Glomerular visceral epithelial cell (primary cell): ENCODE measurements around the gene MCM5.
"Not testable (repeated sequence)": the region's sequence is repeated elsewhere in the genome, so short reads cannot be mapped to it uniquely, and the experiment has no call there.

Source experiments
- DNase-seq: peaks from one replicate; pipeline ENCODE4 v3.0.0-alpha.2; 2016; ENCODE audit errors: extremely low spot score

MCM5 gene

DNA sequence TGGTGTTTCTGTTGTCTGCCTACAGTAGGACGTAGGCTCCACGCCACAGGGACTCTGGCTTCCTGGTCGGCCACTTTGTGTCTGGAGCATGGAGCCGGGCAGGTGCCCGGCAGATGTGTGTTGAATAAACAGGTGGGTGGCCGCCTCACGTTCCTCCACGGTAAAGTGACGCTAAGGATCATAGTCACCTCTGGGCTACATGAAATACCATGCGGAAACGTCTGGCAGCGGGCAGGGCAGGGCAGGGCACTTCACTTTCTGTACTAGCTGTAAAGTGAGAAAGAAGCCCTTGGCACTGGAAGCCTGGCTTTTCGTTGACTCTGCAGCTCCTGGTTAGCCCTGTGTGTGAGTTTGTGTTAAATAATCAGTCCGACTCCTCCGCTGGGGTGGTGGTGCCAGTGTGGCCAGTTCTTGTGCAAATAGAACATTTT lies 52.4 kb downstream of the MCM5 start:
- DNase-seq: no peak

DNA sequence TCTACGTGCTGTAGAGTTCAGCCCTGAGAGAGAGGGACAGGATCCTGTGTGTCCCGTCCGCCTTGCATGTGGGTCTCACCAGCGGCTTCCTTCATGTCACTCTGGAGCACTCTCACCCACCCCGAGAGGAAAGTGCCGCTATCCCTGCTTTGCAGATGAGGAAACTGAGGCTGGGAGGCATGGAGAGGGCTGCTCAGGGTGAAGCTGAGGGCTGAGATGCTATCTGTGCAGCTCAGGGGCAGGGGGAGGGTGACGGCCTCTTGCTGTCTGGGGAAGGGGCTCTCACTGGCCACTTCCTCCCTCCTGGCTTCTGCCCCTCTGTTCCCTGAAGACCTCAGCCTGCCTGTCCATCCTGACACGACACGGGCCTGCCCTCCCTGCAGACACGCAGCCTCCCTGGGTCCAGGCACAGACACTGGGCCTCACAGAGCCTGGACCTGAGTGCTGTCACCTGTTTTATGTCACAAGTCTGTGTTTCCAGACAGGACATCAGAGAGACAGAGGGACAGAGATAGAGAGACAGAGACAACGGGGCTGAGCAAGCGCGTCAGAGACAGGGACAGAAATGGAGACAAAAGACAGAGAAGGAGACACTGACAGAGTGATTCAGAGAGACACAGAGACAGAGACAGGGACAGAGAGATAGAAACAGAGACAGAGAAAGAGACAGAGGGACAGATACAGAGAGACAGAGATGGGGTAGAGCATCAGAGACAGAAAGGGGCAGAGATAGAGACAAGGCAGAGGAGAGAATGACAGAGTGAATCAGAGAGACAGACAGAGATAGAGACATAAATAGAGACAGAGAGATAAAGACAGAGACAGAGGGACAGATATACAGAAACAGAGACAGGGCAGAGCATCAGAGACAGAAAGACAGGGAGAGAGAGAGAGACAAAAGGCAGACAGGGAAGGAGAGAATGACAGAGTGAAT lies 53.1 kb downstream of the MCM5 start:
- DNase-seq: no peak

DNA sequence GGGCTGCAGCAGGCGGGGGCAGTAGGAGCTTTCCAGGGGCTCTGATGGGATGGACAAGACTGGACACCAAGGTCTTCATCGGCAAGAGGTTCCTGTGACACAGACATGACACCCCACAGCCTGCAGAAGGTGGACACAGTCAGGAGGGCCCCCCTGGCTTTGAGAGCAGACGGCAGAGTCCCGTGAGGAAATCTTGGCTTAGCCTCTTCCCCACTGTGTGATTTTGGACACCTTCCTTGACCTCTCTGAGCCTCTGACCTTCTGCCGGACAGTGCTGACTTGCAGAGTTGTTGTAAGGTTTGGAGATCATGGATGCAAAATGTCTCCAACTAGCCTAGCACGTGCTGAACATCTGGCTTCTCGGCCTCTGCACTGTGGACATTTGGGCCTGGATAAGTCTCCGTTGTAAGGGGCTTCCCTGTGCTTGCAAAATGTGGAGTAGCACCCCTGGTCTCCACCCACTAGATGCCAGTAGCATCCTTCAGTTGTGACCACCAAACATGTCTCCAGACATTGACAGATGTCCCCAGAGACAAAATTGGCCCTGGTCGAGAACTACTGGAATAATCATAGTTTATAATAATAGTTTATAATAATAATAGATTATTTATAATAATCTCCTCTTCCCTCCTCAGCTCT lies 54.6 kb downstream of the MCM5 start:
- DNase-seq: no peak

GRCh38 chr22:35455529-35455928 lies 55.6 kb downstream of the MCM5 start:
- DNase-seq: no peak

GRCh38 chr22:35456757-35457156 lies 56.8 kb downstream of the MCM5 start:
- no peak for DNase-seq

DNA sequence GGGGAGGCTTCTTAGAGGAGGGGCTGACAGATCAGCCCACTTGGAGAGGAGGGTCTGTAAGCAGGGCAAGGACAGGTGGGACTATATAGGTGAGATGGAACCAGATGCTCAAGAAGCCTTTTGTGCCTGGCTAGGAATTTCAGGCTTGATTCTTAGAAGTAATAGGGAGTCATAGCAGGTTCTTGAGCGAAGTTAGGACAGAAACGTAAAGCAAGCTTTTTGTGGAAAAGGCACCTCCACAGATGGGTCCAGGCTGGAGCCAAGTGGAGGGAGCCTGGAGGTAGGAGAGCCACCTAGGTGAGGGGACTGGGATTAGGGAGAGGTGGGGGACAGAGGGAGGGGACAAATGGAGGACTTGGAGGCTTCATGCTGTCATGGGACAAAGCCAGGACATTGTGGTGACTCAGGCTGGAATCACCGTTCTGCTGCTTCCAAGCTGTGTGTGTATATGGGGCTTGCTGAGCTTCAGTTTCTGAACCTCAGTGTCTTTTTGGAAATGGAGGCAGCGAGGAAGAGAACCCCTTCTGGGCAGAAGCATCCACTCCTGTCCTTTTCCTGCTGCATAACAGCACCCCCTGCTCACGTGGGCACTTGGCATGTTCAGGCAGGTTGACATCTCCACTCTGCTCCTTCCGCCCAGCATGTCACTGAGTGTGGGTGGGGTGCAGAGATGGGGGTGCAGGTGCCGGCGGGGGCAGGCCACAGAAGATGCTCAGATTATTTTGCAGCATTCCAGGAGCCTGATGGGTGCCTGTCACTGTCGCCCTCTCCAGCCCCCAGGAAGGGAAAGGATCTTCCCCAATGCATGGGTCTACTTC lies 58.0 kb downstream of the MCM5 start:
- DNase-seq: no peak

DNA sequence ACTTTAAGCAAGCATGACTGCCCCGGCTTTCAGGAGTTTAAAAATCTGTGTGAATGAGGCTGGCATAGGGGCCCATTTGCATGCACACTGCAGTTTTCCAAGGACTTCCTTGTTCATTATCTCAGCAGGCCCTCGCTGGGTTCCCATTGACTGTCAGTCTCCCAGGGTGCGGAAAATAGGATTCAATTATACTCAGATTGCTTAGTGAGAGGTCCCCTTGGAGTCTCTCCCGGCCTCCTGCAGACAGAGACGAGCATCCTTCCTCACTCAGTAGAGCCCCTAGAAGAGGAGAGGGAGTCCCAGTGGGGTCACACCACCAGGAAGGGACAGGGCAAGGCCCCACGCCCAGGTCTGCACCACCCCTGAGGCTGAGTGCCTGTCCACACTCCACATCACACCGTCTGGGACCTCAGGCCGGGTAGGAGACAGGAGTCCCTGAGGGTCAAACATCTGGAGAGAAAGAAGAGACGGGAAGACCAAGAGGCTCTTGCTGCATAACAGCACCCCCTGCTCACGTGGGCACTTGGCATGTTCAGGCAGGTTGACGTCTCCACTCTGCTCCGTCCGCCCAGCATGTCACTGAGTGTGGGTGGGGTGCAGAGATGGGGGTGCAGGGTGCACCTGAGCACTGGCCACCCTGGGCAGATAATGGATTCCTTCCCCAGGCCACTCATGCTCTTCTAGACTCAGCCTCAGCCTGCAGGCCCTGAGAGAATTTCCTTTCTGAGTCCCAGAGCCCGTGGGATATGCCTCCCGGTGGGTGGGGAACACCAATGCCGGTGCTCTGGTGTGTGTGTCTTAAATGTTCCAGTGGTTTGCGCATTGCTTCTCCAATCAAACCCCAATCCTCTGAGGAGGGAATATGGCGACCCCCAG lies 58.8 kb downstream of the MCM5 start:
- DNase-seq: no peak

GRCh38 chr22:35459423-35459894 lies 59.5 kb downstream of the MCM5 start:
- DNase-seq: no peak

DNA sequence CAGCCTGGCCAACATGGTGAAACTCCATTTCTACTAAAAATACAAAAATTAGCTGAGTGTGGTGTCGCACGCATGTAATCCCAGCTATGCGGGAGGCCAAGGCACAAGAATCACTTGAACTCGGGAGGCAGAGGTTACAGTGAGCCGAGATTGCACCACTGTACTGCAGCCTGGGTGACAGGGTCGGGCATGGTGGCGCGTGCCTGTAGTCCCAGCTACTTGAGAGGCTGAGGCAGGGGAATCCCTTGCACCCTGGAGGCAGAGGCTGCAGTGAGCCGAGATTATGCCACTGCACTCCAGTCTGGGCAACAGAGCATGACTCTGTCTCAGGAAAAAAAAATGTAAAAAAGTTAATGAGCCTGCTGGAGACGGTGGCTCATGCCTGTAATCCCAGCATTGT lies 60.0 kb downstream of the MCM5 start:
- DNase-seq: not testable (repeated sequence)

DNA sequence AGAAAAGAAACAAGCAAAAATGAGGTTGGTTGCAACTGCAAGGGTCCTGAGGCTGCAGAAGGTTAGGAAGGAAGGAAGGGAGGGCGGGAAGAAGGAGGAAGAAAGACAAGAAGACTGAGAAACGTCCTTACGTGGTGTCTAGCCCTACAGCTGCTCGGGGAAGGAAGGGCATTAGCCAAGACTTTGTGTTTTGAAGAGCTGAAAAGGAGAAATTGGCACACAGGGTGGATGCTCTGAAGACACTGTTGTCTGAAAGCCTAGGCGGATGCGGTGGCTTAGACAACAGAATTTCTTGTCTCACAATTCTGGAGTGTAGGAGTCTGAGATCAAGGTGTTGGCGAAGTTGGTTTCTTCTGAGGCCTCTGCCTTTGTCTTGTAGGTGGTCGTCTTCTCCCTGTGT lies 60.7 kb downstream of the MCM5 start:
- DNase-seq: no peak

- DNase-seq: no peak
These were observed 62.7 kb downstream of the MCM5 start for GRCh38 chr22:35462498-35463230.

DNA sequence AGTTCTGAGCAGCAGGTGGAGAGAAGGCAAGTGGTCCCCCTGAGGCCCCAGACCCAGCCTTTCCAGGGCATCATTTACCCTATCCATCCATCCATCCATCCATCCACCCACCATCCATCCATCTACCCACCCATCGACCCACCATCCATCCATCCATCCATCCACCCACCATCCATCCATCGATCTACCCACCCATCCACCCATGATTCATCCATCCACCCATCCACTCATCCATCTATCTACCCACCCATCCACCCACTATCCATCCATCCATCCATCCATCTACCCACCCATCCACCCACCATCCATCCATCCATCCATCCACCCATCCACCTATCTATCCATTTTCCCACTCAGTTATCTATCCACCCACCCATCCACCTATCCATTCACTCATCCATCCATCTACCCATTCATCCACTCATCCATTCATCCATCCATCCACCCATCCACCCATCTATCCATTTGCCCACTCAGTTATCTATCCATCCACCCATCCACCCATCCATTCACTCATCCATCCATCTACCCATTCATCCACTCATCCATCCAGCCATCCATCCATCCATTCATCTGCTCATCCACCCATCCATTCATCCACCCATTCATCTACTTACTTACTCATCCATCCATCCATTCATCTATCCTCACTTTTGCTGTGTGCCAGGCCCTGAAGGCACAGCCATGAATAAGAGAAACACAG lies 63.4 kb downstream of the MCM5 start:
- no peak for DNase-seq

DNA sequence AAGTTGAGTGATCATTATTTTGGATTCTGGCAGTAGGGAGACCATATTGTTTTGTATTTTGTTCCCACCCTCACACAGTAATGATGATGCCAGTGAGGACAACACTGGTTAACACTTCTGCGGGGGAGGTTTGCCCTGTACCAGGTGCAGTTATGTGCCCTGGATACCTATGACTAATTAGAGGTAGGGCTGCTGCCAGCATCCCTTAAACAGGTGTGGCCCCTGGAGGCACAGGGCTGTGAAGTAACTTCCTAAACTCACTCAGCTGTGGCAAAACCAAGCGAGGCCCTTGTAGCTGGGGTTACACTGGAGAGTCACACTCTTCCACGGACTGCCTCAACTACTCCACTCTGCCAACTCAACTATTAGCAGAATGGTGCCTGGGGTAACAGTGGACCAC lies 64.5 kb downstream of the MCM5 start:
- DNase-seq: no peak

DNA sequence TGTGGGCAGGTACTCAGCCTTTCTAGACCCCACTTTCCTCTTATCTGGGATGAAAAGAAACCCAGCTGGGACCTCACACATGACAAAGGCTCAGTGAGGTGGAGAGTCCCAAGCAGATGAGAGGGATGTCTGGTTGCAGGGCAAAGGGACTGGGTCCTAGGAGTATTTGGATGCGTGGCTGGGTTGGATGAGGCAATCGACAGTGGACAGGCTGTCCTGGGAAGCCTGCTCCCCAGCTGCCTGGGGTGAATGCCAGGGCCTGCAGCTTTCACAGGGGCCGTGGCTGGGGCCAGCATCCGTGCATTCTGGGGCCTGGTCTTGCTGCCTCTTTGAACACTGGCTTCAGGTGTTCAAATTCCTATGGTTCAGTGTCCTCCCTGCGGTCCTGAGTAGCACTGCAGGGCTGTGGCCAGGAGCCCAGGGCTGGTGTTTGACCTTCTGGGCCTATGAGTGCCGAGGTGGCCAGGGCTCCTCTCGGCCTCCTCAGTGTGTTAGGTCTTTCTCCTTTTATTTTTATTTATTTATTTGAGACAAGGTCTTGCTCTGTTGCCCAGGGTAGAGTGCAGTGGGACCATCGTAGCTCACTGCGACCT lies 65.3 kb downstream of the MCM5 start:
- no peak for DNase-seq

DNA sequence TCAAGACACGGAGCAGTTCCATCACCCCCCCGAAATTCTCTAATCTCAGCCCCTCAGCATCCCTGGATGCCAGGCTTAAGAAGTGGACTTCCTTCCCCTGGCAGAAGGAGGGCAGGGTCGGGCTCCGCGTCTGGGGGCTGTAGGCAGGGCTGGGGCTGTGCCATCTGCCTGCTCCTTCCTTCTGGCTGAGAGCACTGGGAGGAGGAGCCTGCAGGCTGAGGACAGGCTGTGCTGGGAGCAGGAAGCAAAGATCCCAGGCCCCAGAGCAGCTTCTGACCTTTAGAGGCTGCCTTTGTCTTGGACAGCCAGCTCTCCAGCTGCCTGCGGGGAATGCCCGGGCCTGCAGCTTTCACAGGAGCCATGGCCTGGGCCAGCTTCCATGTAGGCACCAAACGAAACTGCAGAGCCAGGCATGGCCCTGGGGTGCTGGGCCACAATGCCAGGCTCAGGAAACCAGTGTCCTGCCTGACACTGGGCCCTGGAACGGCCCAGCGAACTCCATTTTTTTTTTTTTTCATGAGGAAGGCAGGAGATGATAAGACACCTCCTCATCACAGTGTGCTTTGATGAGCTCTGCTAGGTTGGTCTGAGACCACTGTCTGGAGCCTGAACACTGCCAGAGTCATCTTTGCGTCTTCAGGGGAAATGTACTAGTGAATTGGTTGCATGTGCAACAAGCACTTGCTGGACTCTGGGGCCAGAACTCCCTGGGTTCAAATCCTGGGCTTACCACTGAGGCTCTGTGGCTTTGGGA lies 67.9 kb downstream of the MCM5 start:
- no peak for DNase-seq

DNA sequence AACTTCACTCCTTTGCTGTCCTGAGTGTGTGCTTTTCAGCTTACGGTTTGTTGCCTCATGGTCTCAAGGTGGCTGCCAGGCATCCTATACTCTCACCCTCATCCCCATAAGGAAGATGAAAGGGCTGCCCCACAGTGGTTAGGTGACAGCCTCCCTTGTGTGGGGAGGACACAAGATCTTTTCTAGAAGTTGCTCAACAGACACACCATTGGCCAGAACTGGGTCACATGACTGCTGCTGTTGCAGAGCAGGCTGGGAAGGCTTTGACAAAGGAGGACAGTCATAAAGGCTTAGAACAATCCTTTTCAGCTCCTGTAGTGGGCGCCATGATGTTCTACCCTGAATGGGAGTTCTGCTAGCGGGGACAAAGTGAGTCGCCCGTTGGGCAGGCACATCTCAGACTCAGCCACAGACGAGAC lies 71.0 kb downstream of the MCM5 start:
- DNase-seq: no peak

DNA sequence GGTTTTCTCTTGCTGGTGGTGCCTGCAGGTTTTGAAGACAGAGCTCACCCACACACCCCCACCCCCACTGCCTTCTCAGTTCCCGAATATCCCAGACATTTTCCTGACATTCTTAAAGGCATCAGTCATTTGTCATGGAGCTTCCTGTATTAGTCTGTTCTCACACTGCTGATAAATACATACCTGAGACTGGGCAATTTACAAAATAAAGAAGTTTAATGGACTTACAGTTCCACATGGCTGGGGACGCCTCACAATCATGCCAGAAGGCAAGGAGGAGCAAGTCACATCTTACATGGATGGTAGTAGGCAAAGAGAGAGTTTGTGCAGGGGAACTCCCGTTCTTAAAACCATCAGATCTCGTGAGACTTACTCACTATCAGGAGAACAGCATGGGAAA lies 71.6 kb downstream of the MCM5 start:
- not testable (repeated sequence) for DNase-seq

- DNase-seq: no peak
These were observed 72.5 kb downstream of the MCM5 start for GRCh38 chr22:35472488-35472887.

DNA sequence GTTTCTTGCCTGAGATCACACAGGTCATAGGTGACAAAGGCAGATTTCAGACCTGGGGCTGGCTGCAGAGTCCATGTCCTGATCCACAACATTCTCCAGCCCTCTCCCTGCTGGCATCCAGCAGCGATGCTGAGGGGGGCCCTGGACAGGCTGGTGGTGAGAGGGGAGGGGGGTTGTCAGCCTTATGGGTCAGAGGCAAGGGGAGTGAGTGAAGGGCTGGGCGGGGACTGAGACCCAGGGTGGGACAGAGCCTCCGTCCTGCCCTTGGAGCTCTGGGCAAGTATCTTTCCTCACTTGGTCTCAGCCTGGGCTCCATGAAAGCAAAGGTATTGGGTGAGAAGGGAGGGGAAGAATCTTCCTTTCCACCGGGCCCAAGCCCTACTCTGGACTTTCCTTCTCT lies 74.0 kb downstream of the MCM5 start:
- no peak for DNase-seq
